Glomerular visceral epithelial cell (primary cell): ENCODE measurements around the gene ECM2.
"Not testable (repeated sequence)": the region's sequence is repeated elsewhere in the genome, so short reads cannot be mapped to it uniquely, and the experiment has no call there.

Experiments used
- DNase-seq: peaks from one replicate; pipeline ENCODE4 v3.0.0-alpha.2; 2016; ENCODE audit errors: extremely low spot score

The ECM2 gene

DNA sequence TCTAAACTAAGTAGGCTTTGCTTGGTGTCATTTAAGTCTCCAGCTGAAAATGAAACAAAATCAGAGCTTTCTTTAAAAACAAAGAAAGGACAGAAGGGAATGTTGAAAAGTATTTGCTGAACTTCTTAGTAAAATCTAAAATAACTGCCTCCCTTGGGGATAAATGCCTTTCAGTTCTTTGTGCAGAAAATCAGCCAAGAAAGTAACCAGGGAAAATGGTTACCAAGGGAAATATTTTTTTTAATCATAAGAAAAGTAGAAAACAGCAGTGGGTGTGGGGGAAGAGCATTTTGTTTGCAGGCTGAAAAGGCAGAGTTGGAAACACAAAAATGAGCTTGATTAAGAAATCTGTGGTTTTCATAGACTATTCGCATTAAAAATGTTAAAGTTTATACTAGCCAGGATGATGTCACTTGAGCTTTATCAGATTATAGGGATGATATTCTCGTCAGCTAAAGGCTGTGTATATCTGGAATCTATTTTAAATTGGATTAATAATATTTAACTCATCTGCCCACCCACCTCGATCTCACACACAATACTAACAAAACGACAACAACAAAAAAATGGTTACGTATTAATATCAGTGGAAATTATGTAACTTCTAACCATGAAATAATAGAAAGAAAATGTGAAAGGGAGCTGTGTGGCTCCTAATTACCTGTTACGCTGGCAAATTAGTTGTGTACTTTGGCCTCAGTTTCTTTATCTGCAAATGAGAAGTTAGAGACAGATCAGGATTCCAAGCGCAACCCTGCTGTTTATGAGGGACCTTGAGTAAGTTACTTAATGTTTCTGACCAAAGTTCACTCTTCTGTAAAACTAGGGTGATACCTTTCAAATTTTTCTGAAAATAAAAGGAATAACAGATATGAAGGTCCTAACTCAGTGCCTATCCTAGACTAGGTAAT lies at the start of gene ECM2:
Gene ECM2, minus strand, starts transcription at position 51 of the 911 bp plus-strand sequence. CDS start 13,124 bp downstream, outside the sequence.
- DNase-seq = no peak

DNA sequence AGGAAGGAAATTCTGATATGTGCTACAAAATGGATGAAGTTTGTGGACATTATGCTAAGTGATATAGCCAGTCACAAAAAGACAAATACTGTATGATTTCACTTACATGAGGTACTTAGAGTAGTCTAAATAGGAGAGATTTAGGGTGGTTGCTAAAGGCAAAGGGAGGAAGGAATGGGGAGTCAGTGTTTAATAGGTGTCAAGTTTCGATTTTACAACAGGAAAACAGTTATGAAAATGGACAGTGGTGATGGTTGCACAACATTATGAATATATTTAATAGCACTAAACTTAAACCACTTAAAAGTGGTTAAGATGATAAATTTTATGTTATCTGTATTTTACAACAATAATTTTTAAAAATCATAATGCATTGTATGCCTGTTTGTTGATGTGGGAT lies 40.4 kb upstream of the ECM2 start:
- no peak for DNase-seq

DNA sequence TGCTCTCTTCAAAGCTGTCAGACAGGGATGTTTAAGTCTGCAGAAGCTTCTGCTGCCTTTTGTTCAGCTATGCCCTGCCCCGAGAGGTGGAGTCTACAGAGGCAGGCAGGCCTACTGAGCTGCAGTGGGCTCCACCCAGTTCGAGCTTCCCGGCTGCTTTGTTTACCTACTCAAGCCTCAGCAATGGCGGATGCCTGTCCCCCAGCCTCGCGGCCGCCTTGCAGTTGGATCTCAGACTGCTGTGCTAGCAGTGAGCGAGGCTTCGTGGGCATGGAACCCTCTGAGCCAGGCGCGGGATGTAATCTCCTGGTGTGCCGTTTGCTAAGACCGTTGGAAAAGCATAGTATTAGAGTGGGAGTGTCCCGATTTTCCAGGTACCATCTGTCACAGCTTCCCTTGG lies 37.8 kb upstream of the ECM2 start:
- not testable (repeated sequence) for DNase-seq

DNA sequence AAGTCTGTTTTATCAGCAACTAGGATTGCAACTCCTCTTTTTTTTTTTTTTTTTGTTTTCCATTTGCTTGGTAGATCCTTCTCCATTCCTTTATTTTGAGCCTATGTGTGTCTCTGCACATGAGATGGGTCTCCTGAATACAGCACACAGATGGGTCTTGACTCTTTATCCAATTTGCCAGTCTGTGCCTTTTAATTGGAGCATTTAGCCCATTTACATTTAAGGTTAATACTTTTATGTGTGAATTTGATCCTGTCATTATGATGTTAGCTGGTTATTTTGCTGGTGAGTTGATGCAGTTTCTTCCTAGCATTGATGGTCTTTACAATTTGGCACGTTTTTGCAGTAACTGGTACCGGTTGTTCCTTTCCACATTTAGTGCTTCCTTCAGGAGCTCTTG lies 36.1 kb upstream of the ECM2 start:
- not testable (repeated sequence) for DNase-seq

DNA sequence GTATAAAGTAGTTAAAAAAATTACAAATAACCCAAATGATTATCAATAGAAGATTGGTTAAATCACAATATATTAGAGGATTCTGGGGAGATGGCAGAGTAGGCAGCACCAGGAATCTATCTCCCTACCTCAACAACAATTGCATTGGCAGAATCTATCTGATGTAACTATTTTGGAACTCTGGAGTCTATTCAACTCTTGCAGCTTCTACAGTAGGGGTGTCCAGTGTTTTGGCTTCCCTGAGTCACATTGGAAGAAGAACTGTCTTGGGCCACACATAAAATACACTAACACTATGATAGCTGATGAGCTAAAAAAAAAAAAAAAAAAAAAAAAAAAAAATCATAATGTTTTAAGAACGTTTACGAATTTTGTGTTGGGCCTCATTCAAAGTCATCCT lies 29.2 kb upstream of the ECM2 start:
- no peak for DNase-seq

DNA sequence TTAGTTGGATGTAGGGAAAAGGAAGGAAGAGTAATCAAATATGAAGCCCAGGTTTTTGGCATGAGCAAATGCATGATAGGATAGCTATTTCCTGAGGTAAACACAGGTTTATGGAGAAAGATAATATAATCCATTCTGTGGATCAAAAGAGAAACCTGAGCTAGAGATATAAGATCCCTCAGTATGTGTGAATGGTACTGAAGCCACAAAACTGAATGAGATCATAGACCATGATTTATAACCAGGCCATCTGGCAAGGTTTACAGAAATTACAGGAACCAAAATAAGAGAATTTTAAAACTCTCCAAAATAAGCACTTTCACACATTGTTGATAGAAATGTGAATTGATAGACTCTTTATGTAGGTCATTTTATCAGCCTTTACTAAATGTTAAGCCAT lies 28.7 kb upstream of the ECM2 start:
- peak; percentile 3 for DNase-seq

DNA sequence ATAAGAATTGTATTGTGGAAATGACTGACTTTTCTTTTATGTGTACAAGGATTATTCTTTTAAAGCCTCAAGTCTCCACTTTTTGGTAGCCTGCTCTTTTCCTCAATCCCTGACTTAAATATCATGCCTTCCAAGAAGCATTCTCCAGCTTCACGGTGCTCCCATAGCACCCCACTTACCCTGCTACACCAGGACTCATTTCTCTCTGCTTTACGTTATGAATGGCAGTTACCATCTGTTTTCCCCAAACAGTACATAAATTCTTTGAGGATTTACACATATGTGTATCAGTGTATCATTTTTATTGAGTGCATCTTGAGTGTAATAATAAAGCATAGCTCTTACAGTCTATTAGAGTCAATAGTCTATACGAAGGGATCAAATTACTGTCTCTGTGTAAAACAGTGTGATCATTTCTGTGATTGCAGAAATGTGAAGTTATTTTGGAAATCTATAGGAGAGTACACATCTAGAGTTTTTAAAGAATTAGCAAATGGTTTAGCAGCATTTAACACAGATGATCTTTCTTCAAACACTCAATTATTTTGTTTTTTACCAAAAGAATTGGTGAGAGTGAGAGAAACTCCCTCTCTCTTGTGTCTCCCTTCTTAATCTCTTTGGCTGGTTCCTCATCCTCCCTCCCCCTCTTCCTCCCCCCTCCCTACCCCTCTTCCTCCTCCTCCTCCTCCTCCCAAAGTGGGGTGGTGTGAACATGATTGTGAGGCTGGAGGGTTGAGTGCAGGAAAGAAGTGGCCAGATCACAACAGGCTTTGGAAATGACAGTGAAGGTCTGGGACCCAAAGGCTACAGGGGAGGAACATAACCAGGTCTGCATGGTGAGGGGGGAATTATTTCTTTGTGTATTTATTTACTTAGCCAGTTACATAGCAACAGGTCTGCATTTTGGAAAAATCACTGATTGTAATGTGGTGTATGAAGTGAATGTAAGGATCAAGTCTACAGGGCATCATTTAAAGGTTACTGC lies 27.6 kb upstream of the ECM2 start:
- no peak for DNase-seq

DNA sequence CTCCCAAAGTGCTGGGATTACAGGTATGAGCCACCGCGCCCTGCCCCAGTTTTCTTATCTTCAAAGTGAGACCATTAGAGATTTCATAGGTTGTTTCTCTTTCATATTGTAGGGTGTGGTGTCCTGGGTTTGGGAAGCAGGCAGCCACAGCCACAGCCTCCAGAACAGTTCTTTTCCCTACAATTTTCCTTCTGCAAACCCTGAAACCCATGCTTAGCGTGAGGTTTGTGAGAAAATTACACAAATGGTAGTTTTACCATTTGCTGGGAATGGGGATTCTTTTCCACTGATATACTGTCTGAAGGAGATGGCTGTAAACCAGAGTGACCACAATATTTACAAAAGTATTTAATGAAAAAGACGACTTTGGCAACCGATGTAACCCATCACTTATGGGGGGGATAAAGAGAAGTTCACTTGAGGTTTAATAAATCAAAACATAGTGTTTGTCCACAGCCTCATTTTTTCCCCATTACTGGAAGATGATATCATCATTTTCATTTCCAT lies 26.7 kb upstream of the ECM2 start:
- peak; percentile 2 for DNase-seq

DNA sequence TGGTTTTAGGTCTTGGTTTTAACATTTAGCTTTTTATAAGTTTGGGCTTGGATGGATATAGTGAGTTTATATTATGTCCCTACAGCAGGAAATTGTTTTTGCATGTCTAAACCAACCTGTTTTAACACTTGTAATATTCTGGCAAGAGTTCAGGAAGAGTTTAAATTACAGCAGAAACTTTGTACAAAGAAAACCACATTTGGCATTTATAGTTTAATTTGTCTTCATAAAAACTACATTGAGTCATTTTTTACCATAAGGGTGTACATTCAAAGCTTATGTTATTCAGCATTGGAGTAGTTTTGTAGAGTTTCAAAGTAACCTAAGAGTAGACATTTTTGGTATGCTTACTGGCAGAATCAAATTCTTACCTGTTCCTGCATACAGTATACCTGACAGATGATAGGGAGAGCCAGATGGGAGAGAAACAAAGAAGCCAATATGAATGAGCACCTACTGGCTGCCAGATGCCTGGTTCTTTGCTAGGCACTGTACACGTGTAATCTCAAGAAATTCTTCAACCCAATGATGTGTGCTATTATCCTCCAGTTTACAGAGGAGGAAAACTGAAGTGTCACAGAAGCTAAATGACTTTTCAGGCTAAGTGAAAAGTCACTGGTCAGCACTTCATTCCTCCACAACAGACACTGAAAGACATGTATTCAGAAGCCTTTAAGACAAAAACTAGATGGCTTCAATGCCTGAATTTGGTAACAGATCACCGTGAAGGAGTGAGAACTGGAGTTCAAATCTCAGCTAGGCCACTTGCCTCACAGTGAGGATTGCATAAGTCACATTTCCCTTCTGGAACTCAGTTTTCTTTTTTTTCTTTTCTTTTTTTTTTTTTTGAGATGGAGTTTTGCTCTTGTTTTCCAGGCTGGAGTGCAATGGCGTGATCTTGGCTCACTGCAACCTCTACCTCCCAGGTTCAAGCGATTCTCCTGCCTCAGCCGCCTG lies 25.9 kb upstream of the ECM2 start:
- DNase-seq = no peak

DNA sequence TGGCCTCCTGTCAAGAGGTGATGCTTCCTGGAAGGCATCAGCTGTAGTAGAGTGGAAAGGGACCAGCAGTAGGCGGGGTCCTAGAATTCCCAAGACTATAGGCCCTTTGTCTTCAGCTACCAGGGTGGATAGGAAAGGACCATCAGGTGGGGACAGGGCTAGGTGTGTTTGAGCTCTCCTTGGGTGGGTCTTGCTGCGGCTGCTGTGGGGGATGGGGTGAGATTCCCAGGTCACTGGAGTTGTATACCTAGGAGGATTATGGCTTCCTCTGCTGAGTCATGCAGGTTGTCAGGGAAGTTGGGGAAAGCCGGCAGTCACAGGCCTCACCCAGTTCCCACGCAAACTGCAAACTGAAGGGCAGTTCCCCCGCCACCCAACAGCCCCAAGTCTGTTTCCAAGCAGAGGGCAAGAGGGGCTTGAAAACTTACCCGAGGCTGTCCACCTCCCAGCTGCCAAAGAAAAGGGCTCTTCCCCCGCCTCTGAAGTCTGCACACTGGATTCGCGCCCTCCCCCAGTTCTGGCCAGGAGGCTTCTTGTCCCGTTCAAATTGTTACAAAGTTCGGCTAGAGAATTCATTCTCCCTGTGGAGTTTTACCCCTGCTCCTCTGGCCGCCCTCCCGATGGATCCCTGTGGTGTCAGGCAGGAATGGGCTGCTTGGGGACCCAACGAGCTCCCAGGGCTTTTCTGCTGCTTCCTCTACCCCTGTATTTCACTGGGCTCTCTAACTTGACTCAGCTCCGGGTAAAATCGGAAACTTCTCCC lies 23.0 kb upstream of the ECM2 start:
- DNase-seq = no peak

DNA sequence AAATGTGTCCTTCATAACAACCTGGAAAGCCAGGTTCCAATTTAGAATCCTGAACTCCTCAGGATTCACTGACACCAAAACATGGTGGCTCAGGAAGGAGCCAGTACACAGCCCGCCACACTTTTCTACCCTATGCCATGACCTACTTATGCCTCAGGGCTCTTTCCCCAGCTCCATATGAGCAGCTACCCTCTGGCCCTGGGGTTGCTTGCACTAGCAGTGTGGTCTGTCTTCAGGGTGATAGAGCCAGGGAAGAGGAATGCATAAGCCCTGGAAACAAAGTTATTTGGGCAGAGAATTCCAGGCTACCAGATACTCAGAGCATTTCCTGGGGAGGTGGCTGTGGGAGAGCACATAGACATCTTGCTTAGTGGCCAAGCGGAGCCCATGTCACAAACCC lies 15.0 kb upstream of the ECM2 start:
- no peak for DNase-seq

DNA sequence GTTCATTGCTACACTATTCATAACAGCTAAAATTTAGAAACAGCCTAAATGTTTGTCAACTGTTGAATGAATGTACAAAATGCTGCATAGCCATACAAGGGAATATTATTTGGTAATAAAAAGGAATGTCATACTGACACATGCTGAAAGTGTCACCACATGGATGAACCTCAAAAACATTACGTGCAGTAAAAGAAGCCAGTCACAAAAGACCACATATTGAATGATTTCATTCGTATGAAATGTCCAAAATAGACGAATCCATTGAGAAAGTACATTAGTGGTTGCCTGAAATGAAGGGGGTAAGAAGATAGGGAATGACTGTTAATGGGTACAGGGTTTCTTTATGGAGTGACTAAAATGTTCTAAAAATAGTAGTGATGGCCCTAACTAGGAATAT lies 11.6 kb upstream of the ECM2 start:
- DNase-seq = no peak

DNA sequence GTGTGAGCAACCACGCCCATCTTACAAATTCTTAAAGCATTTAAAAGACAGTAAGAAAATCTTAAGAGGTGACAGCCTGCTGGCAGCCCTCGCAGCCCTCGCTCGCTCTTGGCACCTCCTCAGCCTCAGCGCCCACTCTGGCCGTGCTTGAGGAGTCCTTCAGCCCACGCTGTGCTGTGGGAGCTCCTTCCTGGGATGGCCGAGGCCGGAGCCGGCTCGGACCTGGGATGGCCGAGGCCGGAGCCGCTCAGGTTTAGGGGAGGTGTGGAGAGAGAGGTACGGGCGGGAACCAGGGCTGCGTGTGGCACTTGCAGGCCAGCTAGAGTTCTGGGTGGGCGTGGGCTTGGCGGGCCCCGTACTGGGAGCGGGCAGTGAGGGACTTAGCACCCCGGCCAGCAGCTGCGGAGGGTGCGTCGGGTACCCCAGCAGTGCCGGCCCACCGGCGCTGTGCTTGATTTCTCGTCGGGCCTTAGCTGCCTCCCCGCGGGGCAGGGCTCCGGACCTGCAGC lies 9.3 kb upstream of the ECM2 start:
- no peak for DNase-seq

DNA sequence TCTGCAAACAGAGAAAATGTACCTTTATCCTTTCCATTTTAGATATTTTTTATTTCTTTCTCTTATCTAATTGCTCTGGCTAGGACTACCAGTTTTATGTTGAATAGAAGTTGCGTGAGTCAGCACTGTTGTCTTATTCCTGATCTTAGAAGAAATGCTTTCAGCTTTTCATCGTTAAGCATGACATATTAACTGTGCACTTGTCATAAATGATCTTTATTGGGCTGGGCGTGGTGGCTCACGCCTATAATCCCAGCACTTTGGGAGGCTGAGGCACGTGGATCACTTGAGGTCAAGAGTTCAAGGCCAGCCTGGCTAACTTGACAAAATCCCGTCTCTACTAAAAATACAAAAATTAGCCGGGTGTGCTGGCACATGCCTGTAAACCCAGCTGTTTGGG lies 8.2 kb upstream of the ECM2 start:
- no peak for DNase-seq

DNA sequence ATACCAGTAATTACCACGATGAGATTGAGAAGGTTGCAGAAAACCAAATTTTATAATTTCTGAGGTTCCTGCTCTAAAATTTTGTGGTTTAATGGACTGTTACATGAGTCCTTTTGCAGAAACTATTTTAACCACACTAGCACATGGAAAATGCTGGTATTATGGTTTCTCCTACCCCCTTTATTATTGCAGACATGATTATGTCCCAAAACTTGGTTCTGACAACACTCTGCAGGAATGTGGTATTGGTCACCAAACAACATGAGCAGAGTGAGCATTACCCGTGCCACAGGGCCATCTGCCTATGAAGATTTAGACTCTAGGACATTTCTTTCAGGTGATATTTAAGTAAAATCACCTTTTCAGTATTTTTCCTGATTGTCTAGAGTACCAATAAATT lies 2.8 kb upstream of the ECM2 start:
- peak; percentile 57 for DNase-seq

DNA sequence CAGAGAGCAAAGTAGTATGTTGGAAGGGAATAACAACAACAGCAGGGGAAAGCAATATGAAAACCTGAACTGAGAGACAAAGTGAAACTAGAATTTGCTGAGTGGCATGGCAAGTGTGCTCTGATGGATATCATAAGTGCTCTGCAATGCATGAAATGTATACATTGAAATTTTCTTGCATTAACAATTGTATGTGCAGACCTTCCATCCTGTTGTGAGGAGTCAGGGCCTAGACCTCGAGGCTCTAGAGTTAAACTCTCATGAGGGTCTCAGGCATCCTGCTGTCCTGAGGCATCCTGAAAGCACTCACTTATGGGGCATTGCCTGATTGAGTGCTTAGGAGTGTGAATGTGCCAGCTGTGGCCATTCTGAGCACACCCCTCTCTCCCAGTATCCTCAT lies 1.1 kb downstream of the ECM2 start:
- peak; percentile 6 for DNase-seq

DNA sequence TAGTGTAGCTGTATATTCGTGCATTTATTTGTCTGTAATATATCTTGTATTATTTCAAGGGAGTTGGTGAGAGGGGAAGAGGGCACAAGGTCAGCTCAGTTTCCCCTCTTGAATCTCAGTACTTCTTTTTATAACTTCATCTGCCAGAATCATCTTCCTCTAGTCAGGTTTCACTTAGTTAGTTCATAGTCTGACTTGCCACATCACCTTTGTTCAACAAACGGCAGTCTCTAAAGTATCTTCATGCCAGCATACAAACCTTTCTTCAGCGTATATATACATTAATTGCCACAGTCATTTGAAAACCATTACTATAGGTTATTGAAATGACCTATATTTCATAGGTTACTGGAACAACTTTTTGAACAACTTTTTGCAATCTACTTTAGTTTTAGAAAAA lies 1.6 kb downstream of the ECM2 start:
- DNase-seq = no peak

DNA sequence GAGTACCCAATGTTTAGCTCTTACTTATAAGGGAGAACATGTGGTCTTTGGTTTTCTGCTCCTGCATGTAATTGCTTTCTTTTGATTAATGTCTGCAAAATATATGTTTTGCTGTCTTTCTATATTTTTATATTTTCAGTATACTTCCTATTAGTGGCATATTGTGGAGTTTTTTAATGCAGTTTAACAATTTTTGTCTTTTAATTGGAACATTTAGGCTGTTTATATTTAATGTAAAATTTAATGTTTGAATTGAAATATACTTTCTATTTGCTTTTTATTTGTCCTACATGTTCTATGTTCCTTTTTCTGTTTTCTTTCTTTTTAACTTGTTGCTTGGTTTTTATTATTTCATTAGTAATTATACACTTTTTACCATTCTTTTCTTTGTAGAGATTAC lies 4.9 kb downstream of the ECM2 start:
- no peak for DNase-seq

DNA sequence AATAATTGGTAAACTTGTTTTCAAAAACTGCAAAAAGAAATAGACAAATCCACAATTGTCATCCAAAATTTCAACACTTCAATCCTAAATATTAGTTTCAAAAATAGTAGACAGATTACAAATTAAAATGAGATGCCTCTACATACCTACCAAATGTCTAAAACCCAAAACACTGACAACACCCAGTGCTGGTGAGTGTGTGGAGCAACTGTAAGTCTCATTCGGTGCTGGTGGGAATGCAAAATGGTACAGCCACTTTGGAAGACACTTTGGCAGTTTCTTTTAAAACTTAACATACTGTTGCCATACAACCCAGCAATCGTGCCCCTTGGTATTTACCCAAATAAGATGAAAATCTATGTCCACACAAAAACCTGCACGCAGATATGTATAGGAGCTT lies 6.7 kb downstream of the ECM2 start:
- DNase-seq = no peak

DNA sequence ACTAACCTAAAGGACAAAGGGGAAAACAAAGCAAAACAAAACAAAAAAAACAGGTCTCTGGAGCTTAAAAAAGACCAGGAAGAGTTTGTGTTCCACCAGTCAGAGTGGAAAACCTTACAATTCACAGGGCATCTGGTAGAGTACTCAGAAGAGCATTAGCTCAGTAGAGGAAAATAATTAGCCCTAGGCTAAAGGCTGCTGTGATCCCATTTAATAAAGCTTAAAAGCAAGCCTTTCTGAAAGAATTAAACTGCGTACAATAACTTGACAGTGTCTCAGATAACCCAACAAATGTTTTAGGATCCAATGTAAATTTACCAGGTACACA lies 7.3 kb downstream of the ECM2 start:
- no peak for DNase-seq
